NCI-H1417 (cell line): ENCODE measurements around the gene SMLR1.
"Not testable (repeated sequence)": the region's sequence is repeated elsewhere in the genome, so short reads cannot be mapped to it uniquely, and the experiment has no call there.

Source experiments
- DNase-seq, 3 experiments: peaks; one replicate each; lab custom pipeline; 2025; lab: John Stamatoyannopoulos, UW

Gene SMLR1

DNA sequence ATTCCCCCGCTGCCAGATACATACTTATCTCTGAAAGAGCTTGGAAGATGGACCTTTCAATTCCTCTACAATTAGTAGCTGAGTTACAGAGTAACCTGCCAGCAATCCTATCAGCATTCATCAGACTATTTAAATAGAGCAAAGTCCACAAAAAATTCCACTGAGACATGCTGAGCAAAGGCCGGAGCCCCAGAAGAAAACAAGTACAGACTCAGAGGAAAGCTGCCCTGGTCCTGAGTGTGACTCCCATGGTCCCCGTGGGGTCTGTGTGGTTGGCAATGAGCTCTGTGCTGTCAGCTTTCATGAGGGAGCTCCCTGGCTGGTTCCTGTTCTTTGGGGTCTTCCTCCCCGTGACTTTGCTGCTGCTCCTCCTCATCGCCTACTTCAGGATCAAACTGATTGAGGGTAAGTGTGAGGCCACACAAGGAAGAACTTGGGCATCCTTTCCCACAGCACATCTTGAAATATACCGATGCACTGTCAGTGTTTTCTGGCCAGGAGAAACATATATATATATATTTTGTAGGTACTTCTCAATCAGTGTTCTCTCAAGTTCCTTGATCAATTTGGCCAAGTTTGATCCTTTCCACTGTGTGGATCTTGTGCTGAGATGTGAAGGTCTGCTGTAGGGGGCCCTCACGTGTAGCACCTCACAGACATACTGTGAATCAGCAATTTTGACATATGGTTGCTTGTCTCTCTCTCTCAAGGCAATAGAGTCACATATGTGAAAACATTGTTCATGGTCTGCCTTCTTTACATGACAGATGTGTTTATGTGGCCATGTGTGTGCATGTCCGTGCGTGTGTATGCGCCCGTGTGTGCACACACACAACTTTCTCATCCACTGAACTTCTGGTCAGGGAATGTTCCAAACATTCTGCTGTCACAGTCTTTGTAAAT is at the start of gene SMLR1:
TSS of gene SMLR1 (plus strand) at position 160 of the 903 bp plus-strand sequence. CDS start at position 168, 8 bp downstream.
- no peak for DNase-seq

DNA sequence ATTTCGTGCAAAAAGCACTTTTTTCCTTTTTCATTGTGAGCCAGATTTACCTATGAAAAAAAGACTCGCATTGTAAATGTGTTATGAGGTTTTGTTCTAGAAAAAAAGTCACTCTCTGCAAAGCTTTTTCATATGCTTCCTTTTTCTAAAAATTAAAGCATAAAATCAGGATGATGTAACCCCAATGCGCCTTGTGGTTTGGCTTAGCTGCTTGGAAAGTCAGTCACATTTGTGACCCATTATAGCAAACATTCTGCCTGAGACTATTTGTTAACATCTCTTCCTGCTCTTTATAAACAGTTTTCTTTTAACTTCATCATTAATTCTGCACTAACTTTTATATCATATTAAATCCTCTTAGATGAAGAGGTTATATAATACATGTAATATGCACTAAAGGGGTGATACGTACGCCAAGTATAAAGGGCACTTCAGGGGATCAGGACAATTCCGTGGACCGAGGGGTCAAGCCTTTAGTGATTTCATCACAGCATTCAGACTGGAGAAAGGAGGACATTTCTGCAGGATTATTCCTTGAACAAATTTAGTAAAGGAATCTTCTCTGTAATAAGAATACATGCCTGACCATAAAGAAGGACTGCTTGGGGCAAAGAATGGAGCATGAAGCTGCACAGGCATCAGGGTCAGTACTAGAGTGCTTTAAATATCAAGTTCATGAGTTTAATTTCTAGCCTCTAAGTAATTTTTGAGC is 48.1 kb upstream of the SMLR1 start:
- no peak for DNase-seq

DNA sequence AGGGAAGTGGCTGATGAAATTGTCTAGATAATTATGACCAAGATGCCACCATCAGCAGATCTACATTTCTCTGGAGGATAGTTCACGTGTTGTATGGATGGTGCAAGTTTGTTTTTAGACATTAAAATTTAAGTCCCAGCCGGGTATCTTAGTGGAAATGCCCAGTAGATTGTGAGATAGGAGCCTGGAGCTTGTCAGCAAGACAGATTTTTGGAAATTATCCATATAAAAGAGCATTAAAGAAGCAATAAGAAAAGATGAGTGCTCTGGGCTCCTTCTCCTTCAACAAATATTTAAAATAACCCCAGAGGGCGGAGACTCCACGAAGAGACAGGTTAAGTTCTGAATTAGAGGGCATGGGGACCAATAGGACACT is 47.6 kb upstream of the SMLR1 start:
- no peak for DNase-seq

DNA sequence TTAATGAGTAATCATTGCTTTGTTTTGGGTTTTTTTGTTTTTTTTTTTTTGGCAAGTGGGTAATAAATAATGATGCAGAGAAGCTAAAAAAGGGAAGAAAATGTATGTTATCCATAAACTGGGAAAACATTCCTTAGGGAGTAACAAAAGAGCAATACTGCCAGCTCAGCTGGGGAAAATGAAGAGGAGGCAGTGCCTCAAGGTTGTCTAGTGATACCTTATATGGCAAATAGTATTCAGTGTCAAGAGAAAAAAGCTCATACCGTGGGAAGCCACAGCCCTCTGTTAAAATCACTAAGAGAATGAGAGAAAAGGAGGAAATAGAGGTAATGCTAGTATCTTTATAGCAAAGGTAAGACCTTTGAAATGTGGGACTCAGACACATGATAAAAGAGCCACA is 47.1 kb upstream of the SMLR1 start:
- no peak for DNase-seq

DNA sequence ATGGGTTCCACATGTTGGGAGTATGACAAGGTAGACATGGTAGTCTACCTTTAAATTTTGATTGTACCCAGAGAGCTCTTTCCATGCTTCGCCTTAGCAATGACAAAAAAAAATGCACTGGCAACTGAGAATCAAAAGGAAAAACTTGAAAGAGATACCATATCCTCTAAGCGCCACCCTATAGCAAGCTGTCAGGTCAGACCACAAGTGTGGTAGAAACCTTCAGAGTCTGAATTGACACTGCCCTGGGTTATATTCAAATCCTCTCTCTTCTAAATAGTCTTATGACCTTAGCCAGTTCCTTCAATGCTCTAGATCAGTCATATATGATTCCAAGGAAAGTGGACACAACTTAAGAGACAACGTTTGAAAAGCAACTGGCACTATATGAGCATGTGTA is 45.6 kb upstream of the SMLR1 start:
- DNase-seq = no peak

DNA sequence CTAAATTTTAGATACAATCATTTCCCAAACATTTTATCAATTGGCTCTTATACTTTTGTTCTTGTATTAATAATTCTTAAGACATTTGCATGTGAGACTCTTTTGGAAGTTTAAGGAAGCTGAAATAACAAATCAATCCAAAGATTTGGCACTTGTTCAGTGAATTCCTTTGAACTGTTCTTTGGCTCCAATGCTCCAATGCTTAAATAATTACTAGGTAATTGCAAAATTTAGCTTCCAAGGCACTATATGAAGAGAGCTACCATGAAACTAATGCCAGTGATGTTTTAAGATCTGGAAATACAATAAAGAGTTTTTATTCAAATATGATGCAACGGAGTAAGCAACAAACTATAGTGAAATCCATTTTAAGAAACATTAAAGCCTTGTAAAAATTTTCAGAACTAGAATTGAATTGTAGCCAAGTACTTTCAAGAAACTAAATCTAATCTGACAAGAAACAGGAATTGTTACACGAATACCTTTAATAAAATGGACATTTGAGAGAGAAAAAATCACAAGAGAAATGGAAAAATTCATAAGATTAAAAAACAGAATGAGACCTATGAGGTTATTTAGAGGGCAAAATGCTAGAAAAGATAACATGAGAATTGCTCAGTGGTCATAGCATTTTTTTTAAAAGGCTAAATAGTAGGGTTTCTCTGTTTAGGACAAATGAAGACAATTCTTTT is 43.6 kb upstream of the SMLR1 start:
- no peak for DNase-seq

DNA sequence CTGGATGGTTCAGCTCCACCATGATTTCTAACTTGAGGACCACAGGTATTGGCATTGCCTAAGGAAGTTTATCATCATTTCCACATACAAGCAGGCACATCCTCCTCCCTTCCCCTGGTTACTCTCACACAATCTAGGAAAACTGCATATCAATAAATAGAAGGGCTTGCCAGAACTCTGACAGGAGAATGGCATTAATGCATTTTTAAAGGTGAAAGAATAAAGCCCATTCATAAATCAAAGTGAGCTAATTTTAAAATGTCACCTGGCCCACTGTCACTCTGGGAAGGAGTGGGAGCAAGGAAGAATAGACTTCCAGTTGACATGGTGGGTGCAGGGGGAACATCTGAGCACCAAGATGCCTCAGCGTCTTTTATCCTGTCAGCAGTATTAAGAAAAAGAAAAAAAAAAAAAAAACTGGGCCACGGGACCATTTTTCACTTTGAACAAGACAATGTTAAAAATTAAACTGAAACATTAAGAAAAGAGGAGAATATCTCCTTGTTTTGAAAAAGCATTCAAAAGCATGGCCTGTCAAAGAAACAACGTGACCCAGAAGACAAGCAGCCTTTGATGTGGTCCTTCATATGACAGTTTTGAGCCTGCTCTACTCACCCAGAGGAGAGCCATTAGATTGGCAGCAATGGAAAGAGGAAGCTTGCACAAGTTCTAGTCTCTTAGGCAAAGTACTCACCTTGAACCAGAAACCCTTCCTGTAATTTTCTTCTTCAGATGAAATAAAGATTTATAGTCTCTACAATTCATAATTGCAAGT is 39.3 kb upstream of the SMLR1 start:
- no peak for DNase-seq

DNA sequence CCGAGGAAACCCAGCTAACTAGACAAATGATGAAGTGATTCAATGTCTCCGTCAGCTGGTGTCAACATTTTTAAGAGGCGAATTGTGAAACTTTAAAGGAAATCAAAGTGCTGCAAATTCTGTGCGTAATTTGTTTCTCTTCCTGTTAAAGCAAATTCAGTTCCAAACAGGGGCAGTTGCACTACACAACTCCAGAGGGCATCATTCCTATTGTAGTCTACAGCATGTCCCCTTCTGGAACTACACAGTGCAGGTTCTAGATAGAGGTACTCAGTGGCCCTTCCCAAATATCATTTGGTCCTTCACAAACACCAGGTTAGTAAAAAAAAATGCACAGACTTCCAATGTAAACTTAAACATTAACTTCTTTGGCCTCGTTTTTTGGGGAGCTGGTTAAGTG is 38.3 kb upstream of the SMLR1 start:
- DNase-seq = no peak

DNA sequence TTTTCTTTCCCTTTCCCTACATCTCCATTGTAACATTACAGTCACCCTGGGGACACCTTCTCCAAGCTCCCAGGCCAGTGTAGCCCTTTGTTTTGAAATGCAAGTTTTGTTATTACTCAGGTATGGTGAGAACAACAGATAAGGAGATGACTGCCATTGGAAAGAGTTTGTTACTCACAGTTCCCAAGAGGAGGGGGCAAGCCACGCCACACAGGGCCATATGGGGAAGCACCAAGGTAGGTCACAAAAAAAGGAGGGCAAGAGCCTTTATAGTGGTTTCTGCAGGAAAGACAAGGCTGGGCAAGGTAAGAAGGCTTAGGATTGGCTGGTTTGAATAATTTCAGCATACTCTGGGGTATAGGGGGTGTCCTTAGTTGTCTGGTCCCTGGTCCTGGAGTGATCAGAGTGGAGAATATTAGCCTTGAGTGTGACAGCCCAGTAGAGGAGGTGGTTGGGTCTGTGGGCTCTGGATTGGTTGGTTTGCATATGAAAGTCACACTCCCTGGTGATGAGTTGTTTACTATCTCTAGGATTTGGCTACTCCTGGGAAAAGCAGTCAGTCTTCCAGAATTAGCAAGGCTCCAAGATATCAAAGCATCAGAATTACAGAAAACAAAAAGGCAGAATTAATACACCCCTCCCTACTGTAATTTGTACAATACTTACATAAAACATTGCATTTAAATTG is 33.1 kb upstream of the SMLR1 start:
- DNase-seq = no peak

DNA sequence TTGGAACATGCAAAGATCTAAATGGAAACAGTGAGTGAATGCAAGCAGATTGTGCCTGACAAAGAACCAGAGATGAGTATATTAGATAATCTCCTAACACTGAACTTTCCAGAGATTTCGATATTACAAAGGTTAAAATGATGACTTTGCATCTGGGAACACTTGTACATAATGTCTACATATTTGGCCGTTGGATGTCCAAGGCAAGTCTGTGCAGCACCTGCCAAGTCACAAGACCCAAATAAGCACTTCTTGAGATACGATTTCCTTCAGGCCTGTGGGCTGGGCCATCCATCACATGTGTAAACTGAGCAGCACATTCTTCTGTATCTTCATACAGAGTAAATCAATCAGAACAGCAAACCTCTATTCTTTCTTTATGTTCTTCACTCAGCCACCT is 32.5 kb upstream of the SMLR1 start:
- peak in 1 of 3 experiments; percentile 6 for DNase-seq

DNA sequence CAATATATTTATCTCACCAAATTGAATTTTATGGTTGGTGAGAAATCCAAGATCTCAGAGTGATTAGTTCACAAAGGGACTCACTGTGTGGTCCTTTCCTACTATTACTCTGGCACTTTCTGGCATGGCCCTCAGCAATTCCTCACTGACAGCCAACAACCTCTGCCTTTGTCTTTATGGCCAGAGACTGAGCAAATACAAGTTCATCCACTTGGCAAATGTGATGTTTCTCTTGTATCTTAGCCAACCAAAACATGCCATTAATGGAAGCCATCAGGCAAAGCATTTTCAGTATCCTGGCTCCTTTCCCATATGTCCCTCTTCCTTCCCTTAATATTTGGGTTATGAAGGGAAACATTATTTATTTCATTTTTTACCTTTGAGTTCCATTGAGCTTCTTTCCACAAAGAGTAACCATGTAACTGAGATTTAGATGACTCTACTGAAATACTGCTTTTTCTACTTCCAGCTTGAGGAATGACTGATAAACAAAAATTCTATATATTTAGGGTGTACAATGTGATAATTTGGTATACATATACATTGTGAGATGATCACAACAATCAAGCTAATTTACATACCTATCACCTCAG is 30.8 kb upstream of the SMLR1 start:
- no peak for DNase-seq

DNA sequence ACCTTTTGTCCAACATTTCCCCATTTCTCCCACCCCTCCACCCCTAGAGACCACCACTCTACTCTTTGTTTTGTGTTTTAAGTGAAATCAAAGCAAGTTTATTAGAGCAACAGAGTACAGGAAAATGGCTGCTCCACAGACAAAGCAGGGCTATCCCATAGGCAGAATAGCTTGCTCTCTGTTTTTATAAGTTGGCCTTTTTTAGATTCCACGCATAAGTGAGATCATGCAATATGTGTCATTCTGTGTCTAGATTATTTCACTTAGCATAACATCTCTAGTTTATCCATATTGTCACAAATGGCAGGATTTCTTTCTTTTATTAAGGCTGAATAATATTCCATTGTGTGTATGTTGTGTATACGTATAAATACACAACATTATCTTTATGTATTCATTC is 30.1 kb upstream of the SMLR1 start:
- no peak for DNase-seq

DNA sequence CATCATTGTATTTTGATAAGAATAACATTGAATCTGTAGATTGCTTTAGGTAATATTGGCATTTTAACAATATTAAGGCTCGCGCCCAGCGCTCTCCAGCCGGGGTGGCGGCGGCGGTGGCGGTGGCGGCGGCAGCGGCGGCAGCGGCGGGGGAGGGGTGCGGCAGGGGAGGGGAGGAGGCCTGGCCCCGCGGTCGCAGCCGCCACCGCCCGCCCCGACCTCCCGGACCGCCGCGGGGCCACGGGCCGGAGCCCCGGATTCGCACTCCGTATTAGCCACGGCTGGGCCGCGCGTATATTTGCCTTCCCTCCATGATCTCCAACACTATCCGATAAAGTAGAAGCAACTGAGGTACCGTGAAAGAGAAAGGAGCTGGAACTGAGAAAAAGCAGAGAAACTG is 25.8 kb upstream of the SMLR1 start:
- DNase-seq = not testable (repeated sequence)

DNA sequence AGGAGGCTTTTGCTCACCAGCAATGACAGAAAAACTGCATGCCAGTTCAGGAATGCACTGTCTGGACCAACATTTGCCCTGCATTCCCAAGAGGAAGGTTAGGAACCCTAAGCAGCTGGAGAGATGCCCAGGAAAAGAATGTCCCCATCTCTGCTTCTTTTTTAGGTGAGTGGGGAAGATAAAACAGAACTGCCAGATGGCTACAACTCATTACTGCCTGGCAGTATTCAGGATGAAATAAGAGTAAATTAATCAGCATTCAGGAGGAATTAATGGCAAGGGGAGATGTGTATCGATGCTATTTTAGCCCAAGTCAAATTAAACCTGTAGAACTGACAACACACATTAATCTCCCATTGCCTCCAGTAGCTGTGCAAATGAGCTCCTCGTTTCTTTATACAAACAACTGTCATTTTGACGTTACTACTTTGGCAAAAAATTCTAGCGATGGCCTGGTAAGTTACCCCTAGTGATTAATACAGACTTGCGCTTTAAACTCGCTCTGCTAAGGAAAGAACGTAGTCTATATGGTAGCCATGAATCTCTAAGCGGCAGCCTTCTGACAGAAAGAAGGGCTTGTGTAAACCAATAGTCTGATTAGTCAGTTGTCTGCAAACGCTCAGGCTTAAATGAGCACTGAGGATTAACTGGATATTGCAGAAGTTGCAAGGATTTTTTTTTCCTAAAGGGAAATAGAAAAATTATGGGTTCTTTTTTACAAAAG is 16.7 kb upstream of the SMLR1 start:
- DNase-seq = peak in 1 of 3 experiments; percentile 17

DNA sequence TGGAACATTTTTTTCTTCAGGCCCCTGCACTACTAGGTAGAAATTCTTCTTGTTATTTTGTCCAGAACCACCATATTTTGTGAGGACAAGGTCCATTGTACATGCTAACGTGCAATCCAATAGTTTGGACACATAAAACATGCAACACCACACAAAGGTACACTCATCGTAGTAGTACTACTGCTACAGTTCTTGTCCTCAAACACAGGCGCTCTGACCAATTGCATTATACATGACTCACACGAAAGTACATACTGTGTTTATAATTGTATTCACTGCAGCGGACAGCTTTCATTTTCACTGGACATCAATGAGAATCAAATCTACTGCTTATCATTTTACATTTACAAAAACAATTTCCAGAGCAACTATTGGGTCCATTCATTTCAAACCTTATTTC is 15.3 kb upstream of the SMLR1 start:
- peak in 1 of 3 experiments; percentile 8 for DNase-seq

DNA sequence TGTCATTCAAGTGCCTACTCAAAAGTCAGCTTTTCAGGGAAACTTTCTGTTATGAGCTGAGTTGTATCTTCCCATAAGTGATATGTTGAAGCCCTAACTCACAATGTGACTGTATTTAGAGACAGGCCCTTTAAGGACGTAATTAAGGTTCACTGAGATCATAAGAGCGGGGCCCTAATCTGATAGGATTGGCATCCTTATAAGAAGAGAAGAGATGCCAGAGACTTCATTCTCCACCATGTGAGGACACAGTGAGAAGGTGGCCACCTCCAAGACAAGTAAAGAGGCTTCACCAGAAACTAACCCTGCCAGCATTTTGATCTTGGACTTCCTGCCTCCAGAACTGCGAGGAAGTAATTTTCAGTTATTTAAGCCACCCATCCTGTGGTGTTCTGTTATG is 12.7 kb upstream of the SMLR1 start:
- no peak for DNase-seq

DNA sequence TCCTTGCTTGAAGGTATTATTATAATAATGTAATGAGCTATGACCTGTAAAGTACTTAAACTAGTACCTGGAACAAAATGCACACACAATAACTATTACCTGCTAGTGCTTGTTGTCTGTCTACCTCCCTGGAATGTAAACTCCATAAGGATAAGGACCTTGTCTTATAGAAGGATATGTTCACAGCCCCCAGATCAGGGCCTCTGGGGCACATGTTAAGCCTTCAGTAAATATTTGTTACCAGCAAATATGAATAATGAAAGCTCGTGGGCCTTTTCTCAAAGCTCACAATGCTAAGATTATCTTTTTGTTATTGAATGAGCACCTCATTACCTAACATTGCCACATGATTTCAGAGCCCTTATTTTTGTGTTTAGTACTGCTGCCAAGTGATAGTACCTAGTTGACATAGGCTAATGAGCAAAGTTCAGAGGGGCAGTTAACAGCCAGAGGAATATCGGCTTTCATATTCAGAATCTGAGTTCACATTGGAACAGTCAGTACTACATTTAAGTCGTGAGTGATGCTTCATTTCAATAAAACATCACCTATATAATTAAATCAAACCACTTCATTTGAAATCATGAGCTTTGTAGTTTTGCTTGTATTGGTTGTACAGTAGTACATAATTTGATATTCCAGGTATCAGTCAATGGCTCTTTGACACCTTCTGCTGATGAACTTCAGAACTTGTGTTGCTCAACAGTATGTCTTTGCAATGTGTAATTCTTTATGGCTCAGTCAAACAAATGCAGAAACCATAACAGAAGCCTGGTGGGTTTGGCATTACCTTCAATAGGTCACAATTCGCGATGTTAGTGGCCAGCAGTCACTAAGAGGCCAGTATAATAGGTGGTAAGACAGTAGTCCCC is 11.8 kb upstream of the SMLR1 start:
- DNase-seq = peak in 1 of 3 experiments; percentile 12

DNA sequence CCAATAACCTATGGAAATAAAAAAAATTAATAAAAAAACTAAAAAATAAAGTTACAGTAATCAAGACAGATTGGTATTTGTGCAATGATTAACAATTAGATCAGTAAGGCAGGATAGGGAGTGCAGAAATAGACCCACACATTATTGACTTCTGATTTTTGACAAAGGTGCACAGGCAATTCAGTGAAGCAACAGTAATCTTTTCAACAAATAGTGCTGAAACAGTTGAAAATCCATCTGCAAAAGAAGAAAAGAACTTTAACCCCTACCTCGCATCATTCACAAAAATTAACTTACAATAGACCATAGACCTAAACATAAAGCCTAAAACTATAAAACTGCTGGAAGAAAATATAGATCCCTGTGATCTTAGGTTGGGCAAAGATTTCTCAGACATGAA is 4.5 kb upstream of the SMLR1 start:
- no peak for DNase-seq

DNA sequence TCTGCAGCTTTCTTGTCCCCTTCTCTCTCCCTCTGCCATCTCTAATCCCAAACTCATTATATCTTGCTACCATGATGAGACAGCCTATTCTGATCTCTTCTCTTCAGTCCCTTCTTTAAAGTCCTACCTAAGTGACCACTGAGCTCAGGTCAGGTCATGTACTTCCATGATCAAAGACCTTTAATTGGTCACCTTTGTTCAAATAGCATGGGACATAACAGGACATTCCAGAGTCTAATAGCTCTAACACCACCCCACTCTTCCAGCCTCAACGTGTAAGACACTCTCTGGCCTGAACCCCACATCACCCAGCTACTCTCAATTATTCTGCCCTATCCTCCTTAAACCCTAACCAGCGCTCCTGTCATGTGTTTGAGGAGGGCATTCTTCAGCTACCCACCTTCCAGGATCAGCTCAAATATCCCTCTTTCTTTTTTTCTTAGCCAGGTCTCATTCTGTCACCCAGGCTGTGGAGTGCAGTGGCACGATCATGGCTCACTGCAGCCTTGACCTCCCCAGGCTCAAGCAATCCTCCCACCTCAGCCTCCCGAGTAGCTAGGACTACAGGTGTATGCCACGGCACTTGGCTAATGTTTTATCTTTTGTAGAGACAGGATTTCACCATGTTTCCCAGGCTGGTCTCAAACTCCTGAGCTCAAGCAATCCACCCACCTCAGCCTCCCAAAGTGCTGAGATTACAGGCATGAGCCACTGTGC is 2.1 kb upstream of the SMLR1 start:
- DNase-seq = no peak
